ENCODE measurements around the gene PTPN4. TPM values are rescaled to one million over a fixed set of nuclear protein-coding genes. Genes with fewer than 3 reads are reported as not detected.

PTPN4 gene
- total RNA-seq, 2 donors from 2014 or later = 38.0 to 46.5 TPM

DNA sequence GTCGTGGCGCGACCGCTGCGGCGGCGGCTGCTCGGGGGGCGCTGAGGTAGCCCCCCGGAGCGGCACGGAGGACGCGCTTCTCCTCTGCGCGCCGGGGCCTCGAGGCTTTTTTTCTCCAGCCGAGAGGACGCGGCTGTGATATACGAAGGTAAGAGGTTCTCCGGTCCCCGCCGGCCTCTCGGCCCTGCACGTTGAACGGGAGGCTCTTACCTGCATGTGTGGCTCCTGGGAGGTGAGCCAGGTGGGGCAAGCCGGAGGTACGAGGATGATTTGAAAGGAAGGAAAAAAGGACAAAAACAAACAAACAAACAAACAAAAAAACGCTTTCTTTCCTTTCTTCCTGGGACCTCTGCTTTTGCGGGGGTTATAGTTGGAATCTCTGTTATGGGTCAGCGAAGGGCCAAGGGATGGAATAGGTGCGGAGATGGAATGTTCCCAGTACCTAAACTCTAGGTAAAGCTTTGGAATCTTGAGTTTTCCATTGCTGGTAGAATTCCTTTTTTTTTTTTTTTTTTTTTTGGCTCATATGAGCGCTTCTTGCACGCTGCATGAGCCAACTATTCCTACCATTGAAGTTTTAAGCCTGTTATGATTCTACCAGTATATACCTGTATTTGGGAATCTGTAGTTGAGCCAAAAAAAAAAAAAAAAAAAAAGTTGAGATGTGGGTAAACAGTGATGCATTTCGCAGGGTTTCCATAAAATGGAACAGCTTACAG, 674 bp downstream of the PTPN4 start:
- peaks cover 64% of the 10 kb centered on the region for H3K4me1 Mint-ChIP-seq (ENCODE audit: low read depth)
- DNase-seq (no peak), ATAC-seq (replicated peaks in 1 of 2) (peak; percentile 3 to 8)
- peak overlapping the region; percentile 96 for H3K27ac Mint-ChIP-seq
- H3K4me3 Mint-ChIP-seq = peak overlapping the region; percentile 85 to 96
- H3K36me3 Mint-ChIP-seq (ENCODE audit: insufficient read depth in 2 of 2) = peaks cover 2 to 3% of the 10 kb centered on the region in 2 donors
- H3K9me3 Mint-ChIP-seq = no peaks in the 10 kb centered on the region
- H3K27me3 Mint-ChIP-seq (ENCODE audit: low read depth) = no peaks in the 10 kb centered on the region

DNA sequence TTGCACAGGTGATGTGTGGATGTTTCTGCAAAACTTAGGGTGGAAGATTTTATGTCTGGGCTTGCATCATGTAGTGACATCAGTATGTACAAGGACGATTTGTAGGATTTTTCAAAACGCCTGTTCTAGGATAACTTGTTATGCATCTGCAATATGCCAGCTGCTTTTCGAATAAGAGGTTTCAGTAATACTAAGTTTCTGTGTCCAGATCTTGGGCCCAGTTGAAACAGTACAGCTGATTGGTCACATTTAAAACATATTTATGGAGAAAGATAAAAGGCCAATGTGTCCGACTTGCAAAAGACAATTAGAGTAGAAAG, 1.2 kb downstream of the PTPN4 start:
- Mint-ChIP-seq H3K4me1 (ENCODE audit: low read depth) (peaks cover 69% of the 10 kb centered on the region), H3K27me3 (ENCODE audit: low read depth) (no peaks in the 10 kb centered on the region), H3K36me3 (ENCODE audit: insufficient read depth in 2 of 2) (peaks cover 2 to 6% of the 10 kb centered on the region in 2 donors), H3K27ac (peak overlapping the region; percentile 96), H3K4me3 (peak overlapping the region; percentile 85 to 96), H3K9me3 (no peaks in the 10 kb centered on the region)
- no peak for DNase-seq
- ATAC-seq (replicated peaks in 1 of 2) = no peak

DNA sequence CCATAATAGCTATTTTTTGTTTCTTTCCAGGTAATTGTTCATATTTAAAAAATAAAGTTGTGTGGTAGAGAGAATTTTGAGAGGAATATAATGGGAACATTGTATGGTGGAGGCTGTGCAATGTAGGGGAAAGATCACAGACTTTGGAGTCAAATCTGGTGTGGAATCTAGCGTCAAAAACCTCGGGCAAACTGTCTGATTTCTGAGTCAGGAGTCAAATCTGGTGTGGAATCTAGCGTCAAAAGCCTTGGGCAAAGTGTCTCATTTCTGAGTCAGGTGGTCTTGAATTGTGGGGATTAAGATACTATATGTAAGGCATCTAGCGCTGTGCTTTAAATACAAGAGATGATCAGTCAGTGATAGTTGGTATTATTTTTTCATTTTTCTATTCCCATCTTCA, 5.1 kb downstream of the PTPN4 start:
- Mint-ChIP-seq H3K9me3 (no peaks in the 10 kb centered on the region), H3K4me1 (ENCODE audit: low read depth) (peaks cover 51% of the 10 kb centered on the region), H3K27me3 (ENCODE audit: low read depth) (no peaks in the 10 kb centered on the region), H3K4me3 (no peak overlapping the region), H3K27ac (no peak overlapping the region), H3K36me3 (ENCODE audit: insufficient read depth in 2 of 2) (peaks cover 2 to 6% of the 10 kb centered on the region in 2 donors)
- ATAC-seq (replicated peaks in 1 of 2) = no peak
- no peak for DNase-seq

DNA sequence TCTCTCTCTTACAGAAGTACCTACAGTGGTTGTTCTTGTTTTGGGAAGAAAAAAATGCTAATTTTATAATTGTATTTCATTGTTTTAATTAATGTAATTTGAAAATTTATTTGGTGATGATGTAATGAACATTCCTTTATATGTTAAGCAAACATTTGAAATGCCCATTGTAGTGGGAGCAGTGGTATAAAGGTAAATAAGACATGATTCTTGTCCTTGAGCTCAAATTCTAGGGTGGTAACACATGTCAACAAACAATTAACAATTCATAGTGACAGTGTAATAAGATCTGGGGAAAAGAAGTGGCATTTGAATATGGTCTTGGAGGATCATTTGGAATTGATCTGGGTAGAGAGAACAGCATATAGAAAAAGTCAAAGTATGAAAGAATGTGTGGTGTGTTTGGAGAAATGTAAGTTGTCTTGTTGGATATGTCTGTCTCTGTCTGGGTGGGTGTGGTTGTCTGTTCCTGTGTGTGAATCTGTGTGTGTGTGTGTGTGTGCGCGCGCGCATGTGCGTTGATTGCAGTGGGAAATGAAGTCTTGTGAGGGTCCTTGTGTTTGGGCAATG, 5.8 kb downstream of the PTPN4 start:
- ATAC-seq (replicated peaks in 1 of 2) (no peak), DNase-seq (no peak)
- Mint-ChIP-seq H3K27ac (no peak overlapping the region), H3K36me3 (ENCODE audit: insufficient read depth in 2 of 2) (peaks cover 2 to 6% of the 10 kb centered on the region in 2 donors), H3K27me3 (ENCODE audit: low read depth) (no peaks in the 10 kb centered on the region), H3K4me1 (ENCODE audit: low read depth) (peaks cover 51% of the 10 kb centered on the region), H3K9me3 (no peaks in the 10 kb centered on the region), H3K4me3 (no peak overlapping the region)

DNA sequence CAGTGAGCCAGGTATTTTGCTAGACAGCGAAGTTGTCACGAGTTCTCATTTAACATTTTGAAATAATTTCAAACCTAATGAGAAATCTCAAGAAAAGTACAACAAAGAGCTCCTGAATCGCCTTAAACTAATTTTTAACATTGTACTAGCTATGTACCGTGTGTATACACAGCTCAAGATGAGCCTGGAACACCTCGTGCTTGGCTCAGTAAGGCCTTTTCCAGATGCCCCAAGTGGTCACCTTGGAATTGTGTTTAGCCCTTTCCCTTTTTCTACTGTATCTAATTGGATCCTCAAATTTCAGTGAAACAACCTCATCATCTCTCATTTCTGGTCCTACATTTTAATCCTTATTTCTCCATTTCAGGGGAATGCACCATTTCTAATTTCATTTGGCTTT, 7.2 kb downstream of the PTPN4 start:
- Mint-ChIP-seq H3K4me1 (ENCODE audit: low read depth) (peaks cover 55% of the 10 kb centered on the region), H3K27ac (no peak overlapping the region), H3K27me3 (ENCODE audit: low read depth) (no peaks in the 10 kb centered on the region), H3K36me3 (ENCODE audit: insufficient read depth in 2 of 2) (peaks cover 0 to 3% of the 10 kb centered on the region in 2 donors), H3K9me3 (no peaks in the 10 kb centered on the region), H3K4me3 (no peak overlapping the region)
- DNase-seq (no peak), ATAC-seq (replicated peaks in 1 of 2) (no peak)

DNA sequence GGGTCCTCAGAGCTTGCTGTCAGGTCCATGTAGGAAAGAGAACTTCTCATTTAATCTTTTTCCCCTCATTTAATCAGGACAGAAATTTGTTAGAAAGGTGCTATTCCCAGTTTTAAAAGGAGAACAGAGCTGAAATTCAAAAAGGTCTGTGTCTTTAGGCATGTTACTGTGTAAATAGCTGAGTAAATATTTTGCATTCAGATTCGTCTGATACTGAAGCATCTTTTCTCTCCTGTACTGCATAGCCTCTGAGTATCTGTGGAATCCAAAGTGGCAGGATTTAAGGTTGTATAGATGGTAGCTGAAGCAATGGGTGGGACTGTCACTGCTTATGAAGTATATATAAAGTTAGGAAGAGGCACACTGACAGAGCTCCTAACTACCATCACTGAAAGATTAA, 9.0 kb downstream of the PTPN4 start:
- peaks cover 47% of the 10 kb centered on the region for H3K4me1 Mint-ChIP-seq (ENCODE audit: low read depth)
- ATAC-seq (replicated peaks in 1 of 2) (no peak), DNase-seq (no peak)

DNA sequence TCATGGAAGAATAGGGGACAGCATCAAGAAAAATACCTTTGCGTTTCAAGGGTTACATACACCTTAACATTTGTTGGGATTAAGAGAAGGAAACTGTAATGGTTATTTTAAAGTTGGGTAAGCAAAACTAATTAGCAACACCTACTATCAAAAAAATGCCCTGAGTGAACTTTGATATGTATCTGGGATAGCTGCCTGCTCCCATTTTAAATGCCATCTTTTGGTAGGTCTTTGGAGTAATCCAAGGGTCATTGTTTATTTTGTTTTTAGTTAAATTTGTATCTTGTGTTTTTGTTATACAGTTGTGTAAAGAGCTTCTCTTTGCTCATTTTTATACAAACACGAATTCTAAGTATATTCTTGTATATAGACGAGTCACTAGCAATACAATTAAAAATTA, 9.9 kb downstream of the PTPN4 start:
- Mint-ChIP-seq H3K27me3 (ENCODE audit: low read depth) (no peaks in the 10 kb centered on the region), H3K27ac (no peak overlapping the region), H3K9me3 (no peaks in the 10 kb centered on the region), H3K4me3 (no peak overlapping the region), H3K4me1 (ENCODE audit: low read depth) (peaks cover 45% of the 10 kb centered on the region), H3K36me3 (ENCODE audit: insufficient read depth in 2 of 2) (peaks cover 0 to 3% of the 10 kb centered on the region in 2 donors)
- DNase-seq (no peak), ATAC-seq (replicated peaks in 1 of 2) (no peak)

More for the DNA sequence above, 9.0 kb downstream of the PTPN4 start:
- Mint-ChIP-seq H3K36me3 (ENCODE audit: insufficient read depth in 2 of 2) (peaks cover 0 to 3% of the 10 kb centered on the region in 2 donors), H3K27ac (no peak overlapping the region), H3K9me3 (no peaks in the 10 kb centered on the region), H3K27me3 (ENCODE audit: low read depth) (no peaks in the 10 kb centered on the region), H3K4me3 (no peak overlapping the region)

DNA sequence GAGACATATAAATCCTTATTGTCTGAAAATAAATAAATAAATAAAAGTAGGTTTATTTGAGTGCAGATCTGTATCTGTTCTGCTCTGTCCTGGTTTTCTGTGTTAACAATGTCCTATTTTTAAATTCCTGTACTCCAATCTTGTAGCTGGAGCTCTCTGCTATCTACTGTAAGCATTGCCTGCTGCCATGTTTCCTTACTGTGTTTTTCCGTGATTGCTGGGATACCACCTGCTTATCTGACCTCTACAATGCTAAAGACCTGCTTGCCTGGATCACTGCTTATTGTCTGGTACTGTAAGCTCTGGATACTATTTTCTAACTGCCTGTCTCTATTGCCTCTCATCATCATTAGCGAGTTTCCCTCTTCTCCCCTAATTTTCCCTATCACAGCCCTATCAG, 11.6 kb downstream of the PTPN4 start:
- no peak for ATAC-seq (replicated peaks in 1 of 2)
- no peaks in the 10 kb centered on the region for H3K27me3 Mint-ChIP-seq (ENCODE audit: low read depth)
- H3K9me3 Mint-ChIP-seq = no peaks in the 10 kb centered on the region

DNA sequence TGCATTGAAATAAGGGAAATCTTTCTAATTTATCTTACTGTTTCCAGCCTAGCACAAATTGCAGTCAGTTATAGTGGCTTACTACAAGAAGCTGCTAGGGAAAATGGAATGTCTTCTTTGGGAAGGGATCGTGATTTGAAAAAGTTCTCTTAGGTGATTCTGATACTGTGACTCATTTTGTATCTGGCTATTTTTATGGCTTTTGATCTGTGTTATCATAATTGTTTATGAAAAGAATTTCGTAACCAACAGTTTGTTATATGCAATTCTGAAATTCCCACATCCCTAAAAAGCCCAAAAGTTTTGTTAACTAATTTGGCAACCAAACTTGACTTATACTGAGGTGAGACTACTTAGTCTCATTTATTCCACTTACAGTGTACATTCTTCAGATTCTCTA, 12.4 kb downstream of the PTPN4 start:
- DNase-seq = no peak
- peaks cover 40% of the 10 kb centered on the region for H3K4me1 Mint-ChIP-seq (ENCODE audit: low read depth)
- H3K36me3 Mint-ChIP-seq (ENCODE audit: insufficient read depth in 2 of 2) = no peaks in the 10 kb centered on the region
- no peaks in the 10 kb centered on the region for H3K9me3 Mint-ChIP-seq
- ATAC-seq (replicated peaks in 1 of 2) = no peak
- H3K27ac Mint-ChIP-seq = no peak overlapping the region
- no peaks in the 10 kb centered on the region for H3K27me3 Mint-ChIP-seq (ENCODE audit: low read depth)
- H3K4me3 Mint-ChIP-seq = no peak overlapping the region

More for the DNA sequence above, 11.6 kb downstream of the PTPN4 start:
- H3K4me1 Mint-ChIP-seq (ENCODE audit: low read depth) = peaks cover 37% of the 10 kb centered on the region
- no peak overlapping the region for H3K4me3 Mint-ChIP-seq
- no peaks in the 10 kb centered on the region for H3K36me3 Mint-ChIP-seq (ENCODE audit: insufficient read depth in 2 of 2)
- no peak for DNase-seq
- H3K27ac Mint-ChIP-seq = no peak overlapping the region

DNA sequence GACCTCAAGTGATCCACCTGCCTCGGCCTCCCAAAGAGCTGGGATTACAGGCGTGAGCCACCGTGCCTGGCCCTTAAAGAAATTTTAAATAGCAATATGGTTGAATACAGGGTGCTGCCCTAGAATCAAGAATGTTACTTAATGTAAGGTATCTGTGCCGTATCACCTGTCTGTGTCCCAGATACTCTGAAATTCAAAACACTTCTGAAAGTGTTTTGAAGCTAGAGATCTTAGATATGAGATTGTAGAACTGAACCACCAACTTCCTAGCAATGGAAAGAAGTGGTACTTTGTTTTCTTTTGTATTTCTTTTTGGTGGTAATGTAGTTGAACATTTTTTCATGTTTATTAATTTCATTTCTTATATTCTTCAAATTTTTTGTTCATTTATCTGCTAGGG, 13.0 kb downstream of the PTPN4 start:
- peak in 1 of 2 donors; percentile 60 for ATAC-seq (replicated peaks in 1 of 2)
- Mint-ChIP-seq H3K9me3 (no peaks in the 10 kb centered on the region), H3K4me3 (peak overlapping the region in 1 of 2 donors; percentile 45), H3K4me1 (ENCODE audit: low read depth) (peaks cover 41% of the 10 kb centered on the region), H3K36me3 (ENCODE audit: insufficient read depth in 2 of 2) (no peaks in the 10 kb centered on the region), H3K27ac (no peak overlapping the region), H3K27me3 (ENCODE audit: low read depth) (no peaks in the 10 kb centered on the region)
- no peak for DNase-seq

DNA sequence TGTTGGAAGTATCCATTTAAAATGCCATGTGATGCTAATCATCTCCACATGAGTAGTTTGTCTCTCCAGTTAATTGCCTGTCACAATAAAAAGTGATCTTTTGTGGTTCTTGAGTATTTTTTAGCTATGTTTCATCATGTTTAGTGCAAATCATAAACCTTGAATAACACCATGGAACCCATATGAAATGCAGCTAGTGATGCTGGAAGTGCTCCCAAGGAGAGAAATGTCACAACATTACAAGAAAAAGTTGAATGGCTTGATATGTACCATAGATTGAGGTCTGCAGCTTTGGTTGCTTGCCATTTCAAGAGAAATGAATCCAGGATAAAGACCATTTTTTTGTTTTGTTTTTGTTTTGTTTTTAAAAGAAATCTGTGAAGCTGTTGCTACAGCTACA, 14.3 kb downstream of the PTPN4 start:
- H3K27me3 Mint-ChIP-seq (ENCODE audit: low read depth) = no peaks in the 10 kb centered on the region
- no peaks in the 10 kb centered on the region for H3K9me3 Mint-ChIP-seq
- H3K36me3 Mint-ChIP-seq (ENCODE audit: insufficient read depth in 2 of 2) = no peaks in the 10 kb centered on the region
- no peak for DNase-seq
- peaks cover 41% of the 10 kb centered on the region for H3K4me1 Mint-ChIP-seq (ENCODE audit: low read depth)
- H3K4me3 Mint-ChIP-seq = no peak overlapping the region
- no peak overlapping the region for H3K27ac Mint-ChIP-seq
- no peak for ATAC-seq (replicated peaks in 1 of 2)

DNA sequence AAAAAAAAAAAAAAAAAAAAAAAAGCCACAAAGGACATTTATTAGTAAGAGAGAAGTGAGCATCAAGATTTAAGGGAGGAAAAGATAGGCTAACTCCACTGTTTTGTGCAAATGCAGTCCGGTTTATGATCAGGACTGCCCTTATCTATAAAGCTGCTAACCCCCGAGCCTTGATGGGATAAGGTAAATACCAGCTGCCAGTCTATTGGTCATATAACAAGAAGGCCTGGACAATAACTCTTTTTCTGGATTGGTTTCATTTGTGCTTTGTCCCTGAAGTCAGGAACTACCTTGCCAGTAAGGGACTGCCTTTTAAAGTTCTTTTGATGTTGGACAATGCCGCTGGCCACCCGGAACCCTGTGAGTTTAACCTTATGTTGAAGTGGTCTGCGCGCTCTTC, 15.4 kb downstream of the PTPN4 start:
- no peak for ATAC-seq (replicated peaks in 1 of 2)
- DNase-seq = no peak
- H3K9me3 Mint-ChIP-seq = no peaks in the 10 kb centered on the region
- peaks cover 41% of the 10 kb centered on the region for H3K4me1 Mint-ChIP-seq (ENCODE audit: low read depth)
- no peaks in the 10 kb centered on the region for H3K36me3 Mint-ChIP-seq (ENCODE audit: insufficient read depth in 2 of 2)
- no peaks in the 10 kb centered on the region for H3K27me3 Mint-ChIP-seq (ENCODE audit: low read depth)
- H3K27ac Mint-ChIP-seq = no peak overlapping the region
- no peak overlapping the region for H3K4me3 Mint-ChIP-seq

DNA sequence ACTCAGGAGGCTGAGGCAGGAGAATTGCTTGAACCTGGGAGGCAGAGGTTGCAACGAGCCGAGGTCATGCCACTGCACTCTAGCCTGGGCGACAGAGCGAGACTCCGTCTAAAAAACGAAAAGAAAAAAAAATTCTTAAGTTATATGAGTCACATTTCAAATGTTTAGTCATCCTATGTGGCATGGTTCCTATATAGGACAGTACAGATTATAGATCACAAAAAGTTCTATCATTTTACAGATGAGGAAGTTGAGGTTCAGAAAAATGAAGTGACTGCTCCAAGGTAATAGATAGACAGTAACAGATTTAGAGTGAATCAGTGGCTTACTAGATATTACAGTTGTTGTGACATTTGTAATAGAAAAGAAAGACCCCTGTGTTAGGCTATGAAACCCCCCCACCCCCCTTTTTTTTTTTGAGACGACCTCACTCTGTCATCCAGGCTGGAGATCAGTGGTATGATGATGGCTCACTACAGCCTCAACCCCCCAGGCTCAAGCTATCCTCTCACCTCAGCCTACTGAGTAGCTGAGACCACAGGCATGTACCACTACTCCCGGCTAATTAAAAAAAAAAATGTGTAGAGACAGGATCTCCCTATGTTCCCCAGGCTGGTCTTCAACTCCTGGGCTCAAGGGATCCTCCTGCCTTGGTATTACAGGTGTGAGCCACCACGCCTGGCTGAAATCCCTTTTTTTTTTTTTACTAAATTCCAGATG, 22.7 kb downstream of the PTPN4 start:
- H3K9me3 Mint-ChIP-seq = no peaks in the 10 kb centered on the region

More for the DNA sequence above, 22.7 kb downstream of the PTPN4 start:
- Mint-ChIP-seq H3K27me3 (ENCODE audit: low read depth) (no peaks in the 10 kb centered on the region), H3K36me3 (ENCODE audit: insufficient read depth in 2 of 2) (peaks cover 0 to 3% of the 10 kb centered on the region in 2 donors), H3K4me1 (ENCODE audit: low read depth) (peaks cover 23% of the 10 kb centered on the region), H3K4me3 (no peak overlapping the region), H3K27ac (no peak overlapping the region)
- DNase-seq (no peak), ATAC-seq (replicated peaks in 1 of 2) (peak; percentile 67 to 76)

Measured in activated T-cell treated with anti-CD3 and anti-CD28 coated beads, Interleukin-2, amount 50 U/mL, for 72 hours (primary cell).